Activated T-cell treated with anti-CD3 and anti-CD28 coated beads for 48 hours (primary cell): ENCODE measurements around the gene FAM83C.

ENCODE experiments used
- DNase-seq: peaks from one replicate; pipeline ENCODE4 v3.0.0-alpha.2; 2020; ENCODE audit warnings: low read depth

FAM83C gene

GRCh38 chr20:35283441-35284266 is 8.6 kb downstream of the FAM83C start:
- no peak for DNase-seq

GRCh38 chr20:35281506-35282101 is 10.6 kb downstream of the FAM83C start:
- no peak for DNase-seq

GRCh38 chr20:35280523-35280922 is 11.7 kb downstream of the FAM83C start:
- no peak for DNase-seq

- no peak for DNase-seq
These were observed 12.6 kb downstream of the FAM83C start for GRCh38 chr20:35279533-35280174.

- DNase-seq: no peak
These were observed 13.2 kb downstream of the FAM83C start for GRCh38 chr20:35279040-35279439.

- peak; percentile 90 for DNase-seq
These were observed 14.5 kb downstream of the FAM83C start, which contains the start of gene MMP24OS for GRCh38 chr20:35277531-35278395. Gene MMP24OS (minus strand): TSS chr20:35278122. CDS start chr20:35277929, 193 bp downstream.

GRCh38 chr20:35277127-35277526 is 15.1 kb downstream of the FAM83C start:
- DNase-seq: no peak

GRCh38 chr20:35276408-35276807 is 15.8 kb downstream of the FAM83C start:
- no peak for DNase-seq

GRCh38 chr20:35275741-35276251 is 16.4 kb downstream of the FAM83C start:
- DNase-seq: no peak

GRCh38 chr20:35274172-35275092 is 17.8 kb downstream of the FAM83C start:
- DNase-seq: no peak

- no peak for DNase-seq
These were observed 18.6 kb downstream of the FAM83C start for GRCh38 chr20:35273449-35274171.

- no peak for DNase-seq
These were observed 20.3 kb downstream of the FAM83C start for GRCh38 chr20:35271904-35272303.

GRCh38 chr20:35271073-35271882 is 20.9 kb downstream of the FAM83C start:
- DNase-seq: no peak

- DNase-seq: no peak
These were observed 22.0 kb downstream of the FAM83C start for GRCh38 chr20:35270021-35270902.

GRCh38 chr20:35269055-35269781 is 23.0 kb downstream of the FAM83C start:
- peak; percentile 34 for DNase-seq

- DNase-seq: no peak
These were observed 25.1 kb downstream of the FAM83C start for GRCh38 chr20:35267092-35267491.

- DNase-seq: no peak
These were observed 27.5 kb downstream of the FAM83C start for GRCh38 chr20:35264755-35265154.
